ENCODE measurements around the gene MYH11. TPM values are rescaled to one million over a fixed set of nuclear protein-coding genes. Genes with fewer than 3 reads are reported as not detected.
A peak's percentile ranks its signal among the peaks of the same experiment; 100 is the strongest.
"Not testable (repeated sequence)": the region's sequence is repeated elsewhere in the genome, so short reads cannot be mapped to it uniquely, and the experiment has no call there.

MYH11 gene
- total and polyA plus RNA-seq, 2 experiments from 2014 or later: 1.6 to 5.9 TPM

- H3K9me3 Mint-ChIP-seq: peaks cover 13% of the 10 kb centered on the region
- DNase-seq (ENCODE audit: low spot score); H4K20me1 ChIP-seq (replicated peaks; ENCODE audit: insufficient read depth); H3K27me3 Mint-ChIP-seq (ENCODE audit: insufficient read depth, low read depth, poor library complexity); H3K4me1 Mint-ChIP-seq; H3K27ac Mint-ChIP-seq; H3K9me2 ChIP-seq (ENCODE audit: insufficient read depth); H3K4me2 ChIP-seq; H3K4me1 ChIP-seq (ENCODE audit: insufficient read depth); H3K36me3 Mint-ChIP-seq (ENCODE audit: low read depth); H3K79me2 ChIP-seq (replicated peaks; ENCODE audit: insufficient read depth); H2AFZ ChIP-seq; ATAC-seq; H3K4me3 Mint-ChIP-seq; H3K27ac ChIP-seq (ENCODE audit: low read depth); H3F3A ChIP-seq (replicated peaks; ENCODE audit: low read depth); H3K36me3 ChIP-seq (ENCODE audit: insufficient read depth); H3K27me3 ChIP-seq (ENCODE audit: insufficient read depth); H3K4me3 ChIP-seq: not testable (repeated sequence)
These were observed 44.5 kb downstream of the MYH11 start for GRCh38 chr16:15812401-15812750.

- no peak for ATAC-seq
- H3K4me2 ChIP-seq: no peak overlapping the region
- H3K27ac ChIP-seq (ENCODE audit: low read depth): no peak overlapping the region
- H3K4me1 Mint-ChIP-seq: peaks cover 4% of the 10 kb centered on the region; the same call in 2 of the 3 replicates
- H3K27ac Mint-ChIP-seq: no peak overlapping the region
- DNase-seq (ENCODE audit: low spot score): peak; percentile 6
- H3K36me3 Mint-ChIP-seq (ENCODE audit: low read depth): 0 out of 3 replicates have a peak, but pooled peaks cover 2% of the 10 kb centered on the region
- no peaks in the 10 kb centered on the region for H3K79me2 ChIP-seq (replicated peaks; ENCODE audit: insufficient read depth)
- no peak overlapping the region for H3K4me3 ChIP-seq
- TF ChIP-seq REST (IDR thresholded peaks at IDR 0.05; ENCODE audit: unreplicated experiment): no peak
- peaks cover 10% of the 10 kb centered on the region for H3K27me3 Mint-ChIP-seq (ENCODE audit: insufficient read depth, low read depth, poor library complexity)
- no peaks in the 10 kb centered on the region for H3K27me3 ChIP-seq (ENCODE audit: insufficient read depth)
- H4K20me1 ChIP-seq (replicated peaks; ENCODE audit: insufficient read depth): no peaks in the 10 kb centered on the region
- H3K9me3 Mint-ChIP-seq: peaks cover 13% of the 10 kb centered on the region
- no peaks in the 10 kb centered on the region; the same call in 1 of the 2 replicates for H3K4me1 ChIP-seq (ENCODE audit: insufficient read depth)
- 0 out of 2 replicates have a peak, but pooled peaks cover 5% of the 10 kb centered on the region for H3K36me3 ChIP-seq (ENCODE audit: insufficient read depth)
- H2AFZ ChIP-seq: 0 out of 2 replicates have a peak overlapping the region, but pooled peaks have one; percentile 47
- H3K4me3 Mint-ChIP-seq: no peak overlapping the region
- no peaks in the 10 kb centered on the region for H3K9me2 ChIP-seq (ENCODE audit: insufficient read depth)
- no peaks in the 10 kb centered on the region for H3F3A ChIP-seq (replicated peaks; ENCODE audit: low read depth)
These were observed 45.1 kb downstream of the MYH11 start for GRCh38 chr16:15811481-15812400.

- H2AFZ ChIP-seq: 0 out of 2 replicates have a peak overlapping the region, but pooled peaks have one; percentile 18
- no peak overlapping the region for H3K4me2 ChIP-seq
- H4K20me1 ChIP-seq (replicated peaks; ENCODE audit: insufficient read depth): no peaks in the 10 kb centered on the region
- H3K79me2 ChIP-seq (replicated peaks; ENCODE audit: insufficient read depth): no peaks in the 10 kb centered on the region
- Mint-ChIP-seq H3K9me3 (peaks cover 7% of the 10 kb centered on the region; the same call in 2 of the 3 replicates), H3K4me3 (no peak overlapping the region), H3K36me3 (ENCODE audit: low read depth) (0 out of 3 replicates have a peak, but pooled peaks cover 2% of the 10 kb centered on the region), H3K4me1 (peaks cover 4% of the 10 kb centered on the region; the same call in 2 of the 3 replicates), H3K27me3 (ENCODE audit: insufficient read depth, low read depth, poor library complexity) (peaks cover 10% of the 10 kb centered on the region), H3K27ac (no peak overlapping the region)
- H3K4me3 ChIP-seq: no peak overlapping the region
- H3K27me3 ChIP-seq (ENCODE audit: insufficient read depth): no peaks in the 10 kb centered on the region
- no peaks in the 10 kb centered on the region for H3K9me2 ChIP-seq (ENCODE audit: insufficient read depth)
- H3K27ac ChIP-seq (ENCODE audit: low read depth): no peak overlapping the region
- ATAC-seq: no peak
- H3K4me1 ChIP-seq (ENCODE audit: insufficient read depth): no peaks in the 10 kb centered on the region; the same call in 1 of the 2 replicates
- 0 out of 2 replicates have a peak, but pooled peaks cover 2% of the 10 kb centered on the region for H3K36me3 ChIP-seq (ENCODE audit: insufficient read depth)
- no peaks in the 10 kb centered on the region for H3F3A ChIP-seq (replicated peaks; ENCODE audit: low read depth)
- DNase-seq (ENCODE audit: low spot score): no peak
- TF ChIP-seq NANOG (IDR thresholded peaks at IDR 0.05; ENCODE audit: borderline replicate concordance) (no peak), CREB1 (CRISPR knock-in tag; IDR thresholded peaks at IDR 0.05; ENCODE audit: low read depth) (no peak), STAT1 (IDR thresholded peaks at IDR 0.05; ENCODE audit: unreplicated experiment) (no peak), CTCF (conservative IDR thresholded peaks at IDR 0.05; ENCODE audit: low read depth in 2 of 2) (no peak), REST (IDR thresholded peaks at IDR 0.05; ENCODE audit: unreplicated experiment) (no peak), ZNF114 (CRISPR knock-in tag; IDR thresholded peaks at IDR 0.05) (no peak)
These were observed 45.9 kb downstream of the MYH11 start for GRCh38 chr16:15810949-15811348.
